HCT116 (cell line): ENCODE data around the gene EXOC4. TPM values are rescaled to one million over a fixed set of nuclear protein-coding genes. Genes with fewer than 3 reads are reported as not detected.

Source experiments
- ATAC-seq: fragments of 200-7000 bp; cut with Tn5 transposase; 2 replicates; pipeline ENCODE4 v1.9.1; 2020; ENCODE audit warnings: mild to moderate bottlenecking, moderate library complexity
- BruUV-seq: library from RNA; stranded (reverse); fragments of 400-500 nt; replicated peaks from 2 replicates; lab custom pipeline; 2021; lab: Mats Ljungman, UMichigan
- CTCF ChIA-PET: fragments of 300-600 bp; sonication (Branson Sonifier 250); formaldehyde crosslinking; loops from one replicate; lab custom pipeline; 2021; ENCODE audit warnings: antibody characterized with exemption; lab: Charles Lee
- POLR2A ChIA-PET: fragments of 300-600, 350-600 bp; sonication (Branson Sonifier 250); formaldehyde crosslinking; loops from one replicate; lab custom pipeline; 2021; ENCODE audit warnings: antibody characterized with exemption; lab: Charles Lee
- RAD21 ChIA-PET, 2 experiments: fragments of 300-600 bp; sonication (Branson Sonifier 250); formaldehyde crosslinking; loops; one replicate each; lab custom pipeline; 2023; ENCODE audit warnings: low total read pairs in 2 of 2; ENCODE audit not compliant: uncharacterized antibody in 2 of 2, unreplicated experiment in 2 of 2, low non-redundant PET in 1 of 2; lab: Charles Lee
- DNase-seq: peaks from one replicate; pipeline ENCODE4 v3.0.0-alpha.2; 2010; ENCODE audit warnings: low read depth, low spot score
- H2AFZ ChIP-seq: fragments of 200-600 bp; shearing (Covaris generic), sonication (generic); 2 replicates; pipeline ENCODE4 v1.6.1; 2017; ENCODE audit warnings: low read depth, mixed run types, mixed read lengths, antibody characterized with exemption, low read length; ENCODE audit not compliant: poor library complexity, severe bottlenecking
- H3K27ac ChIP-seq: 2 replicates; pipeline ENCODE4 v1.5.1; 2012; ENCODE audit warnings: low read depth, low read length
- H3K27me3 ChIP-seq: fragments of 200-600 bp; sonication (generic); 2 replicates; pipeline ENCODE4 v1.6.1; 2016; ENCODE audit warnings: mixed run types, low read length, mixed read lengths; ENCODE audit not compliant: insufficient read depth
- H3K36me3 ChIP-seq, 2 experiments: fragments of 200-500 bp in 1 of 2; fragments of 200-600 bp in 1 of 2; sonication (Bioruptor generic) in 1 of 2; sonication (generic) in 1 of 2; 2 replicates each; pipeline versions ENCODE4 v1.5.1 to v1.6.1; 2014 to 2016; ENCODE audit warnings: low read length in 2 of 2, inconsistent platforms in 1 of 2, mixed read lengths in 1 of 2, mixed run types in 1 of 2; ENCODE audit not compliant: insufficient read depth in 2 of 2, control insufficient read depth in 1 of 2
- H3K4me1 ChIP-seq, 2 experiments: fragments of 200-600 bp in 1 of 2; sonication (generic) in 1 of 2; 2 replicates each; pipeline versions ENCODE4 v1.5.1 to v1.6.1; 2012 to 2017; ENCODE audit warnings: low read length in 2 of 2, inconsistent platforms in 1 of 2, mild to moderate bottlenecking in 1 of 2, mixed read lengths in 1 of 2, mixed run types in 1 of 2, moderate library complexity in 1 of 2; ENCODE audit not compliant: insufficient read depth in 2 of 2, control insufficient read depth in 1 of 2
- H3K4me2 ChIP-seq: fragments of 200-600 bp; sonication (generic); 2 replicates; pipeline ENCODE4 v1.6.1; 2017; ENCODE audit warnings: mixed run types, low read length, mixed read lengths
- H3K4me3 ChIP-seq, 2 experiments: fragments of 200-600 bp in 1 of 2; sonication (generic) in 1 of 2; replicated peaks in 1 of 2; 2 replicates each; pipeline ENCODE4 v1.5.1; 2011 to 2016; ENCODE audit warnings: low read length in 2 of 2, control low read depth in 1 of 2, low read depth in 1 of 2, mild to moderate bottlenecking in 1 of 2, mixed read lengths in 1 of 2, mixed run types in 1 of 2
- H3K79me2 ChIP-seq: fragments of 200-600 bp; sonication (generic); 2 replicates; pipeline ENCODE4 v1.6.1; 2017; ENCODE audit warnings: mild to moderate bottlenecking, mixed run types, low read length, moderate library complexity, mixed read lengths; ENCODE audit not compliant: insufficient read depth
- H3K9ac ChIP-seq: fragments of 200-600 bp; sonication (generic); 2 replicates; pipeline ENCODE4 v1.6.1; 2016; ENCODE audit warnings: low read length, mixed read lengths
- H3K9me2 ChIP-seq: fragments of 200-600 bp; sonication (generic), shearing (Covaris generic); 2 replicates; pipeline ENCODE4 v1.6.1; 2017; ENCODE audit warnings: mixed run types, mild to moderate bottlenecking, moderate library complexity; ENCODE audit not compliant: insufficient read depth
- H3K9me3 ChIP-seq, 2 experiments: fragments of 200-500 bp in 1 of 2; fragments of 200-600 bp in 1 of 2; sonication (Bioruptor generic) in 1 of 2; sonication (generic) in 1 of 2; 2 replicates each; pipeline ENCODE4 v1.6.1; 2014 to 2017; ENCODE audit warnings: low read length in 2 of 2, mixed read lengths in 2 of 2, inconsistent platforms in 1 of 2, low read depth in 1 of 2, mild to moderate bottlenecking in 1 of 2, mixed run types in 1 of 2, moderate library complexity in 1 of 2; ENCODE audit not compliant: control insufficient read depth in 1 of 2, insufficient read depth in 1 of 2
- H4K20me1 ChIP-seq: fragments of 200-600 bp; sonication (generic), shearing (Covaris generic); 2 replicates; pipeline ENCODE4 v1.6.1; 2017; ENCODE audit warnings: mixed run types, mild to moderate bottlenecking, moderate library complexity; ENCODE audit not compliant: insufficient read depth
- ATF3 ChIP-seq: IDR thresholded peaks from 2 replicates; pipeline ENCODE4 v1.6.1; 2012
- CEBPB ChIP-seq: IDR thresholded peaks from 2 replicates; pipeline ENCODE4 v1.6.1; 2012; ENCODE audit warnings: low read depth
- CTCF ChIP-seq, 3 experiments: fragments of 200-600 bp in 1 of 3; sonication (generic) in 1 of 3; IDR thresholded peaks in 2 of 3; conservative IDR thresholded peaks in 1 of 3; 2 replicates each; pipeline ENCODE4 v1.5.1; 2012 to 2017; ENCODE audit warnings: low read depth in 2 of 3, low read length in 2 of 3, antibody characterized with exemption in 1 of 3, borderline replicate concordance in 1 of 3, control low read depth in 1 of 3, mild to moderate bottlenecking in 1 of 3, mixed read lengths in 1 of 3, mixed run types in 1 of 3, moderate library complexity in 1 of 3; ENCODE audit not compliant: insufficient read depth in 1 of 3
- EZH2 ChIP-seq: fragments of 200-600 bp; sonication (generic); IDR thresholded peaks from 2 replicates; pipeline ENCODE4 v1.6.1; 2017; ENCODE audit warnings: antibody characterized with exemption, mixed run types
- EZH2phosphoT487 ChIP-seq: fragments of 200-600 bp; IDR thresholded peaks from 2 replicates; pipeline ENCODE4 v1.6.1; 2018; ENCODE audit warnings: antibody characterized with exemption, borderline replicate concordance
- FOSL1 ChIP-seq: IDR thresholded peaks from 2 replicates; pipeline ENCODE4 v1.6.1; 2012; ENCODE audit warnings: low read depth
- JUND ChIP-seq: IDR thresholded peaks from 2 replicates; pipeline ENCODE4 v1.6.1; 2012
- POLR2A ChIP-seq: IDR thresholded peaks from 2 replicates; pipeline ENCODE4 v1.7.0; 2011; ENCODE audit warnings: borderline replicate concordance; ENCODE audit not compliant: insufficient read depth, insufficient read length; ENCODE audit errors: extremely low read depth
- POLR2AphosphoS5 ChIP-seq: IDR thresholded peaks from 2 replicates; pipeline ENCODE4 v1.6.1; 2011; ENCODE audit warnings: mild to moderate bottlenecking, low read depth, low read length, moderate library complexity
- RAD21 ChIP-seq: IDR thresholded peaks from 2 replicates; pipeline ENCODE4 v1.6.1; 2012; ENCODE audit warnings: low read depth, mild to moderate bottlenecking
- SP1 ChIP-seq: IDR thresholded peaks from 2 replicates; pipeline ENCODE4 v1.6.1; 2012; ENCODE audit warnings: low read depth
- TCF7L2 ChIP-seq: IDR thresholded peaks from 2 replicates; pipeline ENCODE4 v1.7.0; 2011; ENCODE audit warnings: borderline replicate concordance, inconsistent platforms; ENCODE audit not compliant: insufficient read depth, insufficient read length; ENCODE audit errors: extremely low read depth
- YY1 ChIP-seq: IDR thresholded peaks from 2 replicates; pipeline ENCODE4 v1.6.1; 2011; ENCODE audit warnings: low read length, low read depth, moderate library complexity, mild to moderate bottlenecking; ENCODE audit not compliant: insufficient replicate concordance; ENCODE audit errors: extremely low read depth
- ZFX ChIP-seq: fragments of 450-650 bp; IDR thresholded peaks from 2 replicates; pipeline ENCODE4 v1.6.1; 2017
- ZNF274 ChIP-seq: fragments of 200-500 bp; sonication (Bioruptor generic); IDR thresholded peaks from 2 replicates; pipeline ENCODE4 v1.6.1; 2014; ENCODE audit warnings: mild to moderate bottlenecking, low read depth, low read length, inconsistent platforms
- intact Hi-C: fragments of 100-400 bp; cut with micrococcal nuclease; formaldehyde crosslinking; loops from 2 replicates; pipeline ENCODE4 v1.10.0; 2022
- total RNA-seq: library from RNA; stranded (reverse); gene quantifications from one replicate; pipeline ENCODE4 v1.2.1, GENCODE V29; 2021; ENCODE audit not compliant: unreplicated experiment
- TF ChIP-seq, protein P1 (sequence below): IDR thresholded peaks from 2 replicates; pipeline ENCODE4 v1.6.1; 2012
- TF ChIP-seq, protein P2 (sequence below): IDR thresholded peaks from 2 replicates; pipeline ENCODE4 v1.6.1; 2011; ENCODE audit warnings: mild to moderate bottlenecking, low read length, moderate library complexity; ENCODE audit not compliant: insufficient replicate concordance; ENCODE audit errors: extremely low read depth
- TF ChIP-seq, protein P3 (sequence below): IDR thresholded peaks from 2 replicates; pipeline ENCODE4 v1.6.1; 2012; ENCODE audit warnings: low read depth

Gene EXOC4
- total RNA-seq, 1 experiment from 2014 or later: 40.3 TPM

DNA sequence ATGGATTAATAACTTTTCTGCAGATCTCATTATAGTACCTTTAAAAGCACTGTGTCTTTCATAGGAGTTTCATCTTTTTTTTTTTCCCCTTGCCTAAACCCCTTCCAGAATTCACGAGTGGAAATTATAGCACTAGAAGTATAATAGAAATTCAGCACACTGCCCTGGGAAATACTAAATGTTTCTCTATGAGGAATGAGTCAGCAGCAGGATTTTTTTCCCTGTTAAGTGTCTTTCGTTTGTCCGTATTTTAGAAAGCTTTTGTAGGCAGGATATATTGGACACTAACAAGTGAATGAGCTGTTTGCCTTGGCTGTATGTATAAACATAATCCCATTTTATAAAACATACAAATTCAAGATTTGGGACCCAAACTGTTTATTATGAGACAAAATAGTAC, 105.8 kb downstream of the EXOC4 start (continued):
- TF ChIP-seq, protein P1, sequence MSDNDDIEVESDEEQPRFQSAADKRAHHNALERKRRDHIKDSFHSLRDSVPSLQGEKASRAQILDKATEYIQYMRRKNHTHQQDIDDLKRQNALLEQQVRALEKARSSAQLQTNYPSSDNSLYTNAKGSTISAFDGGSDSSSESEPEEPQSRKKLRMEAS: no peak

DNA sequence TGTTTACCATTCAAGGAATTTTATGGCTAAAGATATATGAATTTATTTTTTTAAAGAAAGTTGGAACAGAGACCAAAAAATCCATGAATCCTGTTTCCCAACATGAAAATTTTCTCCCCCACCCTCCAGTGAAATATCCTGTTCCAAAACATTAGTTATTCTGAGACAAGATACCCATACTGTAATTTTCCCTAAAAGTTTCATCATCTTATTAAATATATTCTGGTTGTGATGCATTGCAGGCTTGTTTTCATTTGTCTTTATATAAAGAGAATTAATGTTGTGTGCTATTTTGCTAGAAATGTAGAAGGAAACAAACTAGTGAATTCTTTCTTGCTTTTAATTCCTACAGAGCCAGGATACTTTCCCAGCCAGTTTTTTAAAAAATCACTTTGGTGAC, 106.6 kb downstream of the EXOC4 start:
- intact Hi-C loops: no loop called here
- no peaks in the 10 kb centered on the region for H3K9me3 ChIP-seq
- H3K27ac ChIP-seq: no peak overlapping the region
- H3K9me2 ChIP-seq: no peaks in the 10 kb centered on the region
- H3K27me3 ChIP-seq: no peaks in the 10 kb centered on the region
- H3K9ac ChIP-seq: no peak overlapping the region
- no peak for DNase-seq
- no TSS peak for BruUV-seq
- H3K36me3 ChIP-seq: no peaks in the 10 kb centered on the region
- H4K20me1 ChIP-seq: no peaks in the 10 kb centered on the region
- H3K4me1 ChIP-seq: no peaks in the 10 kb centered on the region
- no peak for ATAC-seq
- H3K4me2 ChIP-seq: no peak overlapping the region
- CTCF ChIA-PET: no interaction called here
- H3K4me3 ChIP-seq: no peak overlapping the region
- RAD21 ChIA-PET: no interaction called here
- POLR2A ChIA-PET: no interaction called here
- H3K79me2 ChIP-seq: no peaks in the 10 kb centered on the region
- H2AFZ ChIP-seq: no peak overlapping the region
- TF ChIP-seq, protein P2, sequence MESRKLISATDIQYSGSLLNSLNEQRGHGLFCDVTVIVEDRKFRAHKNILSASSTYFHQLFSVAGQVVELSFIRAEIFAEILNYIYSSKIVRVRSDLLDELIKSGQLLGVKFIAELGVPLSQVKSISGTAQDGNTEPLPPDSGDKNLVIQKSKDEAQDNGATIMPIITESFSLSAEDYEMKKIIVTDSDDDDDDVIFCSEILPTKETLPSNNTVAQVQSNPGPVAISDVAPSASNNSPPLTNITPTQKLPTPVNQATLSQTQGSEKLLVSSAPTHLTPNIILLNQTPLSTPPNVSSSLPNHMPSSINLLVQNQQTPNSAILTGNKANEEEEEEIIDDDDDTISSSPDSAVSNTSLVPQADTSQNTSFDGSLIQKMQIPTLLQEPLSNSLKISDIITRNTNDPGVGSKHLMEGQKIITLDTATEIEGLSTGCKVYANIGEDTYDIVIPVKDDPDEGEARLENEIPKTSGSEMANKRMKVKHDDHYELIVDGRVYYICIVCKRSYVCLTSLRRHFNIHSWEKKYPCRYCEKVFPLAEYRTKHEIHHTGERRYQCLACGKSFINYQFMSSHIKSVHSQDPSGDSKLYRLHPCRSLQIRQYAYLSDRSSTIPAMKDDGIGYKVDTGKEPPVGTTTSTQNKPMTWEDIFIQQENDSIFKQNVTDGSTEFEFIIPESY: no peak
- TF ChIP-seq POLR2AphosphoS5: no peak
- TF ChIP-seq RAD21: no peak
- no peak for TF ChIP-seq TCF7L2
- no peak for TF ChIP-seq ZNF274
- no peak for TF ChIP-seq JUND
- TF ChIP-seq EZH2phosphoT487: no peak
- TF ChIP-seq ATF3: no peak
- no peak for TF ChIP-seq CTCF (IDR thresholded peaks at IDR 0.05 in 2 of 3, conservative IDR thresholded peaks at IDR 0.05 in 1 of 3; ENCODE audit: borderline replicate concordance in 1 of 3, insufficient read depth in 1 of 3, low read depth in 2 of 3, low read length in 2 of 3)
- no peak for TF ChIP-seq ZFX
- TF ChIP-seq YY1: no peak
- TF ChIP-seq CEBPB: no peak
- no peak for TF ChIP-seq EZH2
- no peak for TF ChIP-seq SP1
- TF ChIP-seq FOSL1: no peak
- TF ChIP-seq POLR2A: no peak
- TF ChIP-seq, protein P1: no peak
- TF ChIP-seq, protein P3, sequence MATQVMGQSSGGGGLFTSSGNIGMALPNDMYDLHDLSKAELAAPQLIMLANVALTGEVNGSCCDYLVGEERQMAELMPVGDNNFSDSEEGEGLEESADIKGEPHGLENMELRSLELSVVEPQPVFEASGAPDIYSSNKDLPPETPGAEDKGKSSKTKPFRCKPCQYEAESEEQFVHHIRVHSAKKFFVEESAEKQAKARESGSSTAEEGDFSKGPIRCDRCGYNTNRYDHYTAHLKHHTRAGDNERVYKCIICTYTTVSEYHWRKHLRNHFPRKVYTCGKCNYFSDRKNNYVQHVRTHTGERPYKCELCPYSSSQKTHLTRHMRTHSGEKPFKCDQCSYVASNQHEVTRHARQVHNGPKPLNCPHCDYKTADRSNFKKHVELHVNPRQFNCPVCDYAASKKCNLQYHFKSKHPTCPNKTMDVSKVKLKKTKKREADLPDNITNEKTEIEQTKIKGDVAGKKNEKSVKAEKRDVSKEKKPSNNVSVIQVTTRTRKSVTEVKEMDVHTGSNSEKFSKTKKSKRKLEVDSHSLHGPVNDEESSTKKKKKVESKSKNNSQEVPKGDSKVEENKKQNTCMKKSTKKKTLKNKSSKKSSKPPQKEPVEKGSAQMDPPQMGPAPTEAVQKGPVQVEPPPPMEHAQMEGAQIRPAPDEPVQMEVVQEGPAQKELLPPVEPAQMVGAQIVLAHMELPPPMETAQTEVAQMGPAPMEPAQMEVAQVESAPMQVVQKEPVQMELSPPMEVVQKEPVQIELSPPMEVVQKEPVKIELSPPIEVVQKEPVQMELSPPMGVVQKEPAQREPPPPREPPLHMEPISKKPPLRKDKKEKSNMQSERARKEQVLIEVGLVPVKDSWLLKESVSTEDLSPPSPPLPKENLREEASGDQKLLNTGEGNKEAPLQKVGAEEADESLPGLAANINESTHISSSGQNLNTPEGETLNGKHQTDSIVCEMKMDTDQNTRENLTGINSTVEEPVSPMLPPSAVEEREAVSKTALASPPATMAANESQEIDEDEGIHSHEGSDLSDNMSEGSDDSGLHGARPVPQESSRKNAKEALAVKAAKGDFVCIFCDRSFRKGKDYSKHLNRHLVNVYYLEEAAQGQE: no peak
